NCI-H2196 treated with DMSO at 0.1 percent for 48 hours (cell line): ENCODE measurements around the gene ARPC4.

Experiments used
- DNase-seq: peaks from one replicate; lab custom pipeline; 2025; ENCODE audit not compliant: unreplicated experiment; lab: John Stamatoyannopoulos, UW

The ARPC4 gene

DNA sequence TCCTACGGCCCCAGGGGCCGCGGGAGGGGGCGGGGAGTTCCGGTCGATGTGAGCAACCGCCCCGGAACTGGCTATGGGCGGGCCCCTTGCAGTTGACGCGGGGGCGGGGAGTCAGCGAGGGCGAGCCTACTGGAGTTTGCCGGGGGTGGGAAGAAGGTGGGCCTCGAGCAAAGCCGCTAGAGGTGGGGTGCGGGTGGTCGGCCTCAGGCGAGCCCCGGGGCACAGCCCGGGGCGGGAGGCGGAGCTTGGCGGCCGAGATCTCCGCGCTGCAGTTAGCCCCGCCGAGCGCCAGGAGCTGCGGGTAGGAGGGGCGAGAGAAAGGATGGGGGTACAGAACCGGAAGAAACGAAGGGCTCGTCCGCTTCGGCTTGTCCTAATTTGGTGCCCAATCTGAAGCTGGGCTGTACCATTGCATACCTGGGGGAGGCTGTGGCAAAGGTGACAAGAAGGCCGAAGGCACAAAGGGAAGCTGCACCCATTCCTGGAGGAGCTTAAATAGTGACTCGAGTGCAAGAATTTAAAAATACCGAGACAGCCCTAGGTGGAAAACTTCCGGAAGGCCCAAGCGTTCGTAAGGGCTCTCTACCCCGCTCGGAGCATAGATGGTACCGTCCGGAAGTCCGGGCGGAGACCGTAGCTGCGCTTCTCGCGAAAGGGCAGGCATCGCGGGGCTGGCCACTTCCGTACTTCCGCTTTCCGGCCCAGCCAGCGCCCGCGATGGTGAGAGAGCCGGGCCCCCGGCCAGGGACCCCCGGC, at the start of gene ARPC4, which contains the start of gene TADA3:
Gene ARPC4 (plus strand): TSS at position 678 of the 756 bp plus-strand sequence. CDS start 40 bp downstream, at position 718.
Gene TADA3 (minus strand): TSS at position 69 of the 756 bp plus-strand sequence. CDS start 1,007 bp downstream, outside the sequence.
- peak; percentile 74 for DNase-seq

DNA sequence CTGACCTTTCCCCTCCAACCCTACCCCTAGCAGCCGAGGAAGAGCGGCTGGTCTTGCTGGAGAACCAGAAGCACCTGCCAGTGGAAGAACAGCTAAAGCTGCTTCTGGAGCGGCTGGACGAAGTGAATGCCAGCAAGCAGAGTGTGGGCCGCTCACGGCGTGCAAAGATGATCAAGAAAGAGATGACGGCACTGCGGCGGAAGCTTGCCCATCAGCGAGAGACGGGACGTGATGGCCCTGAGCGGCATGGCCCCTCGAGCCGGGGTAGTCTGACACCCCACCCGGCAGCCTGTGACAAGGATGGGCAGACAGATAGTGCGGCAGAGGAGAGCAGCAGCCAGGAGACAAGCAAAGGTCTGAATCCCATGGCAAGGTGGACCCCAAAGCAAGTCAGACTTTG, 49.3 kb upstream of the ARPC4 start:
- DNase-seq, result no peak

DNA sequence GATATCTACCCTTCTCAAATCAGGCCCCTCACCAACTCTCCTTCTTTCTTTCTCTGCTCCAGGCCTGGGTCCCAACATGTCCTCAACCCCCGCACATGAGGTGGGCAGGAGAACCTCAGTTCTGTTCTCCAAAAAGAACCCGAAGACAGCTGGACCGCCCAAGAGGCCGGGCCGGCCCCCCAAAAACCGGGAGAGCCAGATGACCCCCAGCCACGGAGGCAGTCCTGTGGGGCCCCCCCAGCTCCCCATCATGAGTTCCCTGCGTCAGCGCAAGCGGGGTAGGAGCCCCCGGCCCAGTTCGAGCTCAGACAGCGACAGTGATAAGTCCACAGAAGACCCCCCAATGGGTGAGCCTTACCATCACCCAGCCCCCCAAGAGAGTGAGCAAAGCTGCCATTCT, 48.7 kb upstream of the ARPC4 start:
- no peak for DNase-seq

DNA sequence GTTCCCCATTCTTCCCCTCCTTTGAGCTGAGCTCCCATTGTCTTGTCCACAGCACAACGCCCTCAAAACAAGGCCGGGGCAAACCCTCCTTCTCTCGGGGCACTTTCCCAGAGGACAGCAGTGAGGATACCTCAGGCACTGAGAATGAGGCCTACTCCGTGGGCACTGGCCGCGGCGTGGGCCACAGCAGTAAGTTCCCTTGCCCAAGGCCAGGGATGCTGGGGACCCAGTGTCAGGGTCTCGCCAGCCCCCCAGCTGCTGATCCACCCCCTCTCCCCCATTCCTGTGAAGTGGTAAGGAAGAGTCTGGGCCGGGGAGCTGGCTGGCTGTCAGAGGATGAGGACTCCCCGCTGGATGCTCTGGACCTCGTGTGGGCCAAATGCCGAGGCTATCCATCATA, 47.4 kb upstream of the ARPC4 start:
- no peak for DNase-seq

DNA sequence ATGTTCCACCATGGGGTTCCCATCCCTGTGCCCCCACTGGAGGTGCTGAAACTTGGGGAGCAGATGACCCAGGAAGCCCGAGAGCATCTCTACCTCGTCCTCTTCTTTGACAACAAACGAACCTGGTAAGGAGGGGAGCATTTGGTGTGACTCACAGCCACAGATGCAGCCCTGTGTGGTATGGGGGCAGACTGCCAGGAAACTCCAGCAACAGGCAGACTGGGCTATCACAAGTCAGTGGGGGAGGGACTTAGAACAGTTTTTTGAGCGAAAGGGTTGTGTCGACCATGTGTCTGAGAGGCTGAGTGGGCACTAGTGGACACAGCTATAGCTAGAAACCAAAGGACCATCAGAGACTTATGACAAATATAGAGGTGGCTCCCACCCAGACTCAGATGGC, 46.6 kb upstream of the ARPC4 start:
- no peak for DNase-seq

DNA sequence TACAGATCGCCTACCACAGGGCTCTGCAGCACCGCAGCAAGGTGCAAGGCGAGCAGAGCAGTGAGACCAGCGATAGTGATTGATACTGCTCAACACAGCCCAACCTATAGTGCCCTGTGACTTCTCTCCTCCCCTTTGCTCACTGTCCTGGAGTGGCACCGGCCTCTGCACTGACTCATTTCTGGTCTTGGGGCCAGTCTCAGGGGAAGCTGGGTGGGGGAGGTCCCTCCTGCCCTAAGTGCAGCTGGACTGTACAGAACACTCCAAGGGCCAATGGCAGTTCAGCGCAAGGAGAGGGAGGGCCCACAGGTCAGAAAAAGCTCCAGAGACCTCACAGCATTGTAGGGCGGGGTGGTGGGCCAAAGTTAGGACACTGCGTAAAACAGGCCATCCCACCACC, 45.6 kb upstream of the ARPC4 start:
- no peak for DNase-seq

DNA sequence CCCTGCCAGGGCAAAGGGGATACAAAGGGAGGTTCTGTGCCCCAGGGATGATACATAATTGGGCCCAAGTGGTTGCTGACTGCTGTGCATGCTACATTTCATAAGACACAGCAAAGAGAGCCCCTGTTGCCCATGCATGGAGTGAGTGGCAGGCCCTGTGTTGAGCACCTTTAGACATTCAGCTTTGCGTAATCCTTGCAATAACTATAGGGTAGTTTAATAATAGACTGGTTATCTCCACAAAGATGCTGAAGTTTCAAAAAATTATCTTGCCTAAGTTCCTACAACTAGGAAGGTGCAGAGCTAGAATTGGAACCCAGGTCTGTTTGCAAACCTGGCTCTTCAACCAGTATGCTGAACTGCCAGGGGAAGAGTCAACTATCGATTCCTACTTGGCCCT, 44.9 kb upstream of the ARPC4 start:
- DNase-seq, result no peak

DNA sequence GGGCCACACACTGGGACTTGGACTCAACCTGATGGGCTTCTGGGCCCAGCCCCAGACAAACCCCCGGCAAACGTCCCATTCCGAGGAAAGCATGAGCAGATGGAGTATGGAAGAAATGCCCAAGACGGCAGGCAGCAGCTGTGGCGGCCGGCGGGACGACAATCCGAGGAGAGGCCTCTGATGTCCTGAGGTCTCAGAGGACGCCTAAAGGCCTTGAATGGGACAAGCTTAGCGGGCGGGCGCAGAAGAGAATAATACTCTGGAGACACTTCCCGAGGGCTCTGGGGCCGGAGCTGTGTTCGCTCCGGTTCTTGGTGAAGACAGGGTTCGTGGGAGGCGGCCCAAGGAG, 43.6 kb upstream of the ARPC4 start:
- DNase-seq, result no peak

DNA sequence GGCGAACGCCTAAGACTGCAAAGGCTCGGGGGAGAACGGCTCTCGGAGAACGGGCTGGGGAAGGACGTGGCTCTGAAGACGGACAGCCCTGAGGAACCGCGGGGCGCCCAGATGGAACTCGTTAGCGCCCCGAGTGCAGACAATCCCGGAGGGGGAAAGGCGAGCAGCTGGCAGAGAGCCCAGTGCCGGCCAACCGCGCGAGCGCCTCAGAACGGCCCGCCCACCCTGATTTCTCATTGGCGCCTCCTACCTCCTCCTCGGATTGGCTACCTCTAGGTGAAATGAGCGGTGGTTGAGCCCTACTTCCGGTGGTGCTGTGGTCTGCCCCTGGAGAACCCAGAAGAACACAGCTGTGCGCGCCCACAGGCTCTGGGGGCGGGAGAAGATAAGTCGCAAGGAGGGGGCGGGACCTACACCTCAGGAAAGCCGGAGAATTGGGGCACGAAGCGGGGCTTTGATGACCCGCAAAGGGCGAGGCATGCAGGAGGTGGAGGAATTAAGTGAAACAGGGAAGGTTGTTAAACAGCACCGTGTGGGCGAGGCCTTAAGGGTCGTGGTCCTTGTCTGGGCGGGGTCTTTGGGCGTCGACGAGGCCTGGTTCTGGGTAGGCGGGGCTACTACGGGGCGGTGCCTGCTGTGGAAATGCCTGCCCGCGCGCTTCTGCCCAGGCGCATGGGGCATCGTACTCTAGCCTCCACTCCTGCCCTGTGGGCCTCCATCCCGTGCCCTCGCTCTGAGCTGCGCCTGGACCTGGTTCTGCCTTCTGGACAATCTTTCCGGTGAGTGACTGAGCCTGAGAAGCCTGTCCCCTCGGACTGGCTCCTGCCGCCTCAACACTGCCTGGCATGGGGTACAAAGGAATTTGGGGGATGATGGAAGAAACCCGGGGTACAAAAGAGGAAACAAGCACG, 43.0 kb upstream of the ARPC4 start, which contains the start of gene OGG1:
Gene OGG1 (plus strand): TSS at position 308 of the 911 bp plus-strand sequence. CDS start 335 bp downstream, at position 643.
- DNase-seq, result peak; percentile 86

DNA sequence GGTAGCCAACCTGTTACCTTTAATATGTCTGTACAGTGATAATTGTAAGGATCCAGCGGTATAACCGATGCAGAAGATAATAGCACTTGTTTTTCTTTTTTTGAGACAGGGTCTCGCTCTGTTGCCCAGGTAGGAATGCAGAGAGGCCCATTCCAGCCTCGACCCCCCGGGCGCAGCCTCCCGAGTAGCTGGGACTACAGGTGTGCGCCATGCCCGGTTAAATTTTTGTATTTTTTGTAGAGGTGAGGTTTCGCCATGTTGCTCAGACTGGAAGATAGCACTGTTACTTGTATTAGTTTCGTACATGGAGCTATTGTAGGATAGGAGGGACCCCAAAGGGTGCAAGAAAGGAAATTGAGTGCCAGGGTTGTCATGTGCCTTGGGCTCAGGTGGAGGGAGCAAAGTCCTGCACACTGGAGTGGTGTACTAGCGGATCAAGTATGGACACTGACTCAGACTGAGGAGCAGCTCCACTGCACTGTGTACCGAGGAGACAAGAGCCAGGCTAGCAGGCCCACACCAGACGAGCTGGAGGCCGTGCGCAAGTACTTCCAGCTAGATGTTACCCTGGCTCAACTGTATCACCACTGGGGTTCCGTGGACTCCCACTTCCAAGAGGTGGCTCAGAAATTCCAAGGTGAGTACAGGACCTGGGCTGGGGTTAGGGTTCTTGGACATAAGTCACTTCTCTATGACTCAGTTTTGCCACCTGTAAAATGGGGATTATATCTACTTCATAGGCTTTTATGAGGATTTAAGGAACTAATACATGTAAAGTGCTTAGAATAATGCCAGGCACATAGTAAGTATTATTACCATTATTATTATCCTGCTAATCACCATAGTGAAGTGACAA, 42.1 kb upstream of the ARPC4 start:
- DNase-seq, result no peak

DNA sequence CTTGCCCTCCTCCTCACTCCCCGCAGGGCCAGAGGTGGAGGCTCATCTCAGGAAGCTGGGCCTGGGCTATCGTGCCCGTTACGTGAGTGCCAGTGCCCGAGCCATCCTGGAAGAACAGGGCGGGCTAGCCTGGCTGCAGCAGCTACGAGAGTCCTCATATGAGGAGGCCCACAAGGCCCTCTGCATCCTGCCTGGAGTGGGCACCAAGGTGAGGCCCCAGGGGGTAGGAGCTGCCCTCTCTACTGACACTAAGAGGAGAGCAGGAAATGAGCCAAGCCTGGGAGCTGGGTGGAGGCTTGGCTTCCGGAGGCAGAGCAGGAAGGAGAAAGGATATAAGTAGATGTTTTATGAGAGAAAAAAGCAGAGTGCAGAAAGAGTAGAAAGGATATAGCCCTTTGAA, 38.2 kb upstream of the ARPC4 start:
- DNase-seq, result no peak

DNA sequence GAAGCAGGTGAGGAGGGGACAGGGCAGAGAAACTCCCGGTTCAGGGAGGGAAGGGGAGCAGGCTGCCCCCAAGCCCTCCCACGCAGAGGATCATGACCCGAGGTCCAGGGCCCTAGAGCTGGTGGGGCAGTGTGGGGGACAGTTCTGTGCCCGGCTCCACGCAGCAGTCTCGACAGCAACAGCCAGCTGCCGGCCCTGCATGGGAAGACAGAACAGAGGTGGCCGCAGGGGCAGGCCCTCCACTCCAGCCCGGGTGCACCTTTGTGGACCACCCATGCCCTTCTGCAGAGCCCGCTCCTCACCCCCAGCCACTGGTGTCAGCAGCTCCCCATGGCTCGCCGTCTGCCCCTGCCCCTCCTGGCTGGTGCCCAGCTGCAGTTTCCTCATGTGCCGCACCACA, 35.5 kb upstream of the ARPC4 start:
- DNase-seq, result no peak

DNA sequence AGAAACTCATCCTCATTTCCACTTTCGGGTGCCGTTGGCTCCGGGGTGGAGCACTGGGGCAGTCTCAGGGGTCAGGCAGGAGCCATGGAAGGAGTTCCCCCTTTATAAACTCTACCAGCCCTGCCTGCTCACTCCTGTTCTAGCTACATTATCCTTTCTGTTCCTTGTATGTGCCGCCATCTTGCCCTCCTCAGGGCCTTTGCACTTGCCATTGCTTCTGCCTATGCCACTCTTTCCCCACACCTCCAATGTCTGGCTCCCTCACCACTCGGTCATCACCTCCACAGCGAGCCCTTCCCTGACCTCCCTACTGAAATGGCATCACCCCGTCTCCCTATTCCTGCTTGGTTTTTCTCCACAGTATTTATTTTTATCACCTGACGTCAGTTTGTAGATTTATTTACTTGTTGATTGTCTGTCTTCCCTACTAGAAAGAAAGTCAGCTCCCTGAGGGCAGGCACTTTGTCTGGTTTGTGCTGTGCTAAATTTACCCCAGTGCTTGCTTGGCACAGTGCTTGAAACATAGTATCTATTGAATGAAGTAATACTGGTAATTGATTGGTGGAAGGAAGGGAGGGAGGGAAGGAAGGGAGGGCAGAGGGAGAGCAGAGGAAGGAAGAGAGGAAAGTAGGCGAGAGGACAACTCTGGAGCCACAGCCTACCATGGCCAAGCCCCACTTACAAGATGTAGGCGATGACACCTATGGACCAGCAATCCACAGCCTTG, 31.9 kb upstream of the ARPC4 start:
- no peak for DNase-seq

DNA sequence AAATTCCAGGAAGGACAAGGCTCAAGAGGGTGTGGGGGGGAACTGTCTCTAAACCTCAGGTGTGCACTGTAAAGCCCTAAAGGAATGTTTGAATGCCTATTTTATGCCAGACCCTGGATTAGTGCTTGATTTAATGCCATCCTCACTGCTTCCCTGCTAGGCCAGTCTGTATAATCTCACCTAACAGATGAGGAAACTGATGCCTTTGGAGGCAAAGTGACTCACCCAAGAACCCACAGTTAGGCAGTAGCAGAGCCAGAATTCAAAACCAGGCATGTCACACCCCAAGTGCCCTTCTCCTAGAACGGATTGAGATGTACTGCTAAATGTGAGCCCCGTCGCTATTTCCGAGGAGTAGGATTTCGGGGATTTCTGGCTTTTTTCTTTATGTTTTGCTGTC, 31.0 kb upstream of the ARPC4 start:
- DNase-seq, result no peak

DNA sequence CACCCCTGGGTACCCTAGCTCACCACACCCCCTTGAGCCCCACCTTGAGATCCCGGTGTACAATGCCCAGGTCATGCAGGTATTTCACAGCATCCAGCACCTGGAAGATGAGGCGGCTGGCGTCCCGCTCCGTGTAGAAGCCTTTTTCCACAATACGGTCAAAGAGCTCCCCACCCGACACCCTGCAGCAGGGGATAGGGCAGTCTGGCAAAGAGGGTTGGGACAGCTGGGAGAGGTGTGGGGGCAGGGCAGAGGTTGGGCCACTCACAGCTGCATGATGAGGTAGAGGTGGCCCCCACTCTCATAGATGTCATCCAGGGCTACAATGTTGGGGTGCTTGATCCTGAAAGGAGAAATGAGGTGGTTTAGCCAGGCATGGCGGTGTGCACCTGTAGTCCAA, 30.0 kb upstream of the ARPC4 start:
- no peak for DNase-seq

DNA sequence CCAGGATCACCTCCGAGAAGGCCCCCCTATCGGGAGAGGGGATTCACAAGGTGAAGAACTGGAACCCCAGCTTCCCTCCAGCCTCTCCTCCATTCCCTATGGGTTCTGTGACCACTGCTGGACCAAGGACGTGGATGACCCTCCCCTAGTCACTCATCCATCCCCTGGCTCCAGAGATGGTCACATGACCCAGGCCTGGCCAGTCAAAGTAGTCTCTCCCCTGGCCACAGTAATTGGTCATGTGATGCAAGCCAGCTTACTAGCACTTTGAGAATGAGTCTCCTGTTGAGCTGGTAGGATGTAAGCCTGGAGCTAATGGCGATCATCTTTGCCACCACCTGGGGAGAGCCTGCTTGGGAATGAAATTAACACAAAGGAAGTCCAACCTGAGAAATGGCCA, 27.0 kb upstream of the ARPC4 start:
- DNase-seq, result no peak

DNA sequence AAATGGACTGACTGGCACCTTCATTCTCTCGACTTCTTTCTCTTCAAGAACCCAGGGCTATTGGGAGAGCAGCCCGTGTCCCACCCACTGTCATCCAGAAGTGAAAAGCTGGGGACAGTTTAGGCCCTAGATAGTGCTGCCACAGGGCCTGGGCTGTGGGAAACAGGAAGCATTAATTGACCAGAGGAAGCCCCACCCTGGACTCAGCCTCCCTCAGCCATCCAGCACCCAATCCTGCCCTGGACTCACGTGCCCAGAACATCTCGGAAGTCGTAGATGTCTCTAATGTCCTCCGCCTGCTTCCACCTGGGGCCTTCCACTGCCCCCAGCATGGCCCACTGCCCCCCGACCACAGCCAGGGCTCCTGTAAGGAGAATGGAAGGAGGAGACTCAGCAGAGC, 25.5 kb upstream of the ARPC4 start:
- no peak for DNase-seq

DNA sequence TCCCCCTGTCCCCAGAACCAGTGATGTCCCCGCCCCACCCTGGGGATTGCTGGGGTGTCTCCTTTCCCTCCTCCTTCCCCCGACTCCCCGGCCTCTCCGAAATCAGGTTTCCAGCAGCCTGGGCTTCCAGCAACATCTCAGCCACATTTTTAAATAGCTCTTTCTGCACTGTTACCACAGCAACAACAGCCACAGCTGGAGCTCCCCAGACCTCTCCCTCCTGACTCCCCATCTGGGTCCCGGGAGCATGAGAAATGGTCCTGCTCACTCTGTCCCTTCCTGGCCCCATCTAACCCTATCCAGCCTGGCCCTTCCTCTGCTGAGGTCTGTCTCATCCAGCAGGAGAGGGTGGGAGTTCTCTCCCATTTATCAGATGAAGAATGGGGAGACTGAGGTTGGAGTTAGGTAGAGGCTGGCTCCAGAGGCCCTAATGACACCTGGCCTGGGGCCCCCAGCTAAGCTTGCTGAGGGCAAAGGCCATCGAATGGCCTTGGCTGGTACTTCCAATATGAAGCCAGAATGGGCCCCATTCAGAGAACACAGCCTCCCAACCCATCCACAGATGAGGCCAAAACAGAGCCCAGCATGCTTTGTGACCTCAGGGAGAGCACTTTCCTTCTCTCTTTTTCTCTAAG, 24.6 kb upstream of the ARPC4 start:
- no peak for DNase-seq

DNA sequence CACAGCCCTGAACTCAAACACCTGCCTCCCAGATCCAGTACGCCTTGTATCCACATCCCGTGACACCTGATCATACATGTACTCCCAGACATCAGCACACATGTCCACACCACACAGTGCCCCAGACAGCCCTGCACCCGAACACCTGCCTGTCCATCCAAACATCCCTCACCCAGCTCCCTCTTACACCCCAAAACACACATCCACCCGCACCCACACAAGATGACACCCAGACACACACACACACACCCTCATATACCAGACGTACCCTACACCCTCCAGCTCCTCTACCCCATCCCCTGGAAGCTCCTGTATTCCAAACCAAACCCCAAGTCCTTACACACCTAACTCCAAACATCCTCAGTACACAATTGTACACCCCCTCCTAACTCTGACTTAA, 23.9 kb upstream of the ARPC4 start:
- DNase-seq, result no peak
